Neural cell (in vitro differentiated cells): Measurements from ENCODE around the gene ALDH5A1. TPM values are rescaled to one million over a fixed set of nuclear protein-coding genes. Genes with fewer than 3 reads are reported as not detected.

Experiments
- H2AFZ ChIP-seq: fragments of 200-600, 300-800 bp; sonication (generic), shearing (Covaris generic); 2 replicates; pipeline ENCODE4 v1.6.0; 2014; ENCODE audit warnings: low read depth, mild to moderate bottlenecking, antibody characterized with exemption, low read length, moderate library complexity
- H3F3A ChIP-seq: fragments of 200-600 bp; shearing (Covaris generic); 2 replicates; pipeline ENCODE4 v1.6.1; 2016; ENCODE audit warnings: mild to moderate bottlenecking, moderate library complexity, mixed read lengths, antibody characterized with exemption, low read length; ENCODE audit not compliant: insufficient read depth, poor library complexity, severe bottlenecking
- H3K27ac ChIP-seq: fragments of 200-600, 300-800 bp; sonication (generic), shearing (Covaris generic); 2 replicates; pipeline ENCODE4 v1.5.1; 2014; ENCODE audit warnings: mild to moderate bottlenecking, low read length, moderate library complexity
- H3K27me3 ChIP-seq: fragments of 300-800, 200-600 bp; sonication (generic), shearing (Covaris generic); 2 replicates; pipeline ENCODE4 v1.6.0; 2014; ENCODE audit warnings: mild to moderate bottlenecking, low read depth, low read length, moderate library complexity; ENCODE audit not compliant: insufficient read depth
- H3K36me3 ChIP-seq: fragments of 300-800, 200-600 bp; sonication (generic), shearing (Covaris generic); 2 replicates; pipeline ENCODE4 v1.5.1; 2014; ENCODE audit warnings: mild to moderate bottlenecking, antibody characterized with exemption, low read length, moderate library complexity; ENCODE audit not compliant: insufficient read depth
- H3K4me2 ChIP-seq: fragments of 300-800, 200-600 bp; sonication (generic), shearing (Covaris generic); 2 replicates; pipeline ENCODE4 v1.6.0; 2014; ENCODE audit warnings: mild to moderate bottlenecking, low read length
- H3K4me3 ChIP-seq: fragments of 300-800, 200-600 bp; sonication (generic), shearing (Covaris generic); 2 replicates; pipeline ENCODE4 v1.5.1; 2014; ENCODE audit warnings: mild to moderate bottlenecking, low read length, moderate library complexity
- H3K79me2 ChIP-seq: fragments of 200-600 bp; shearing (Covaris generic); replicated peaks from 2 replicates; pipeline ENCODE4 v1.6.0; 2014; ENCODE audit warnings: mild to moderate bottlenecking, low read length, moderate library complexity; ENCODE audit not compliant: insufficient read depth
- H3K9ac ChIP-seq: fragments of 300-800, 200-600 bp; sonication (generic), shearing (Covaris generic); 2 replicates; pipeline ENCODE4 v1.6.1; 2016; ENCODE audit warnings: mild to moderate bottlenecking, low read length, mixed read lengths
- H3K9me2 ChIP-seq: fragments of 200-600 bp; shearing (Covaris generic); 2 replicates; pipeline ENCODE4 v1.6.1; 2016; ENCODE audit warnings: mild to moderate bottlenecking, low read length, mixed read lengths; ENCODE audit not compliant: insufficient read depth
- H3K9me3 ChIP-seq: fragments of 200-600, 300-800 bp; sonication (generic), shearing (Covaris generic); 2 replicates; pipeline ENCODE4 v1.6.1; 2016; ENCODE audit warnings: mild to moderate bottlenecking, mixed run types, low read length, moderate library complexity, mixed read lengths
- H4K20me1 ChIP-seq: fragments of 200-600 bp; shearing (Covaris generic); 2 replicates; pipeline ENCODE4 v1.6.1; 2016; ENCODE audit warnings: mild to moderate bottlenecking, mixed run types; ENCODE audit not compliant: insufficient read depth
- EP300 ChIP-seq: fragments of 450-650 bp; conservative IDR thresholded peaks from 2 replicates; pipeline ENCODE4 v1.6.1; 2014; ENCODE audit warnings: antibody characterized with exemption, mild to moderate bottlenecking, moderate library complexity; ENCODE audit not compliant: poor library complexity, severe bottlenecking
- EZH2 ChIP-seq: fragments of 200-600, 300-800 bp; shearing (Covaris generic), sonication (generic); IDR thresholded peaks from 2 replicates; pipeline ENCODE4 v1.6.1; 2014; ENCODE audit warnings: antibody characterized with exemption, low read length, borderline replicate concordance, mild to moderate bottlenecking; ENCODE audit not compliant: insufficient read depth, poor library complexity, severe bottlenecking
- MXI1 ChIP-seq: fragments of 450-650 bp; conservative IDR thresholded peaks from 2 replicates; pipeline ENCODE4 v1.6.1; 2014; ENCODE audit warnings: antibody characterized with exemption, mild to moderate bottlenecking; ENCODE audit not compliant: poor library complexity, severe bottlenecking
- POLR2AphosphoS5 ChIP-seq: IDR thresholded peaks from 2 replicates; pipeline ENCODE4 v1.6.1; 2012
- RAD21 ChIP-seq: fragments of 450-650 bp; conservative IDR thresholded peaks from 2 replicates; pipeline ENCODE4 v1.6.1; 2014; ENCODE audit warnings: antibody characterized with exemption, mild to moderate bottlenecking, moderate library complexity
- SMC3 ChIP-seq: fragments of 450-650 bp; conservative IDR thresholded peaks from 2 replicates; pipeline ENCODE4 v1.6.1; 2014; ENCODE audit warnings: antibody characterized with exemption, mild to moderate bottlenecking, moderate library complexity; ENCODE audit not compliant: poor library complexity
- TAF1 ChIP-seq: IDR thresholded peaks from 2 replicates; pipeline ENCODE4 v1.6.1; 2012; ENCODE audit warnings: low read depth
- polyA plus RNA-seq: library from polyadenylated mRNA; depleted of rRNA; stranded (reverse); fragments of >200 nt; gene quantifications from 2 replicates; pipeline ENCODE4 v1.2.3, GENCODE V29; 2014
- TF ChIP-seq, protein P1 (sequence below): IDR thresholded peaks from 2 replicates; pipeline ENCODE4 v1.6.1; 2012; ENCODE audit warnings: borderline replicate concordance
- TF ChIP-seq, protein P2 (sequence below): fragments of 450-650 bp; IDR thresholded peaks from 2 replicates; pipeline ENCODE4 v1.5.1; 2014; ENCODE audit warnings: antibody characterized with exemption, mild to moderate bottlenecking, moderate library complexity; ENCODE audit not compliant: poor library complexity, severe bottlenecking

The ALDH5A1 gene
- polyA plus RNA-seq, 1 donor from 2014 or later, result 36.3 TPM

DNA sequence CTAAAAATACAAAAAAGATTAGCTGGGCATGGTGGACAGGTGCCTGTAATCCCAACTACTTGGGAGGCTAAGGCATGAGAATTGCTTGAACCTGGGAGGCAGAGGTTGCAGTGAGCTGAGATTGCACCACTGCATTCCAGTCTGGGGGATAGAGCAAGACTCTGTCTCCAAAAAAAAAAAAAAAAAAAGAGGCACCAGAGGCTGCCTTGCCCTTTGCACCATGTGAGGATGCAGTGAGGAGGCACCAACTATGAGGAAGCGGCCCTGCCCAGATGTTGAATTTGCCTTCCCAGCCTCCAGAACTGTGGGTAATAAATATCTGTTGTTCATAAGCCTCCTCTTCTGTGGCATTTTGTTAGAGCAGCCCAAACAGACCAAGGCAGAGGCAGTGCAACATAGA, 54.4 kb downstream of the ALDH5A1 start:
- H3K4me2 ChIP-seq, result no peak overlapping the region
- no peaks in the 10 kb centered on the region for H4K20me1 ChIP-seq
- no peaks in the 10 kb centered on the region for H3K27me3 ChIP-seq
- H3K79me2 ChIP-seq, result no peaks in the 10 kb centered on the region
- TF ChIP-seq MXI1, result no peak
- TF ChIP-seq RAD21, result no peak
- TF ChIP-seq TAF1, result no peak
- TF ChIP-seq, protein P1, sequence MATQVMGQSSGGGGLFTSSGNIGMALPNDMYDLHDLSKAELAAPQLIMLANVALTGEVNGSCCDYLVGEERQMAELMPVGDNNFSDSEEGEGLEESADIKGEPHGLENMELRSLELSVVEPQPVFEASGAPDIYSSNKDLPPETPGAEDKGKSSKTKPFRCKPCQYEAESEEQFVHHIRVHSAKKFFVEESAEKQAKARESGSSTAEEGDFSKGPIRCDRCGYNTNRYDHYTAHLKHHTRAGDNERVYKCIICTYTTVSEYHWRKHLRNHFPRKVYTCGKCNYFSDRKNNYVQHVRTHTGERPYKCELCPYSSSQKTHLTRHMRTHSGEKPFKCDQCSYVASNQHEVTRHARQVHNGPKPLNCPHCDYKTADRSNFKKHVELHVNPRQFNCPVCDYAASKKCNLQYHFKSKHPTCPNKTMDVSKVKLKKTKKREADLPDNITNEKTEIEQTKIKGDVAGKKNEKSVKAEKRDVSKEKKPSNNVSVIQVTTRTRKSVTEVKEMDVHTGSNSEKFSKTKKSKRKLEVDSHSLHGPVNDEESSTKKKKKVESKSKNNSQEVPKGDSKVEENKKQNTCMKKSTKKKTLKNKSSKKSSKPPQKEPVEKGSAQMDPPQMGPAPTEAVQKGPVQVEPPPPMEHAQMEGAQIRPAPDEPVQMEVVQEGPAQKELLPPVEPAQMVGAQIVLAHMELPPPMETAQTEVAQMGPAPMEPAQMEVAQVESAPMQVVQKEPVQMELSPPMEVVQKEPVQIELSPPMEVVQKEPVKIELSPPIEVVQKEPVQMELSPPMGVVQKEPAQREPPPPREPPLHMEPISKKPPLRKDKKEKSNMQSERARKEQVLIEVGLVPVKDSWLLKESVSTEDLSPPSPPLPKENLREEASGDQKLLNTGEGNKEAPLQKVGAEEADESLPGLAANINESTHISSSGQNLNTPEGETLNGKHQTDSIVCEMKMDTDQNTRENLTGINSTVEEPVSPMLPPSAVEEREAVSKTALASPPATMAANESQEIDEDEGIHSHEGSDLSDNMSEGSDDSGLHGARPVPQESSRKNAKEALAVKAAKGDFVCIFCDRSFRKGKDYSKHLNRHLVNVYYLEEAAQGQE, result no peak
- TF ChIP-seq, protein P2, sequence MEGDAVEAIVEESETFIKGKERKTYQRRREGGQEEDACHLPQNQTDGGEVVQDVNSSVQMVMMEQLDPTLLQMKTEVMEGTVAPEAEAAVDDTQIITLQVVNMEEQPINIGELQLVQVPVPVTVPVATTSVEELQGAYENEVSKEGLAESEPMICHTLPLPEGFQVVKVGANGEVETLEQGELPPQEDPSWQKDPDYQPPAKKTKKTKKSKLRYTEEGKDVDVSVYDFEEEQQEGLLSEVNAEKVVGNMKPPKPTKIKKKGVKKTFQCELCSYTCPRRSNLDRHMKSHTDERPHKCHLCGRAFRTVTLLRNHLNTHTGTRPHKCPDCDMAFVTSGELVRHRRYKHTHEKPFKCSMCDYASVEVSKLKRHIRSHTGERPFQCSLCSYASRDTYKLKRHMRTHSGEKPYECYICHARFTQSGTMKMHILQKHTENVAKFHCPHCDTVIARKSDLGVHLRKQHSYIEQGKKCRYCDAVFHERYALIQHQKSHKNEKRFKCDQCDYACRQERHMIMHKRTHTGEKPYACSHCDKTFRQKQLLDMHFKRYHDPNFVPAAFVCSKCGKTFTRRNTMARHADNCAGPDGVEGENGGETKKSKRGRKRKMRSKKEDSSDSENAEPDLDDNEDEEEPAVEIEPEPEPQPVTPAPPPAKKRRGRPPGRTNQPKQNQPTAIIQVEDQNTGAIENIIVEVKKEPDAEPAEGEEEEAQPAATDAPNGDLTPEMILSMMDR, result no peak
- no peak for TF ChIP-seq EP300
- no peak for TF ChIP-seq POLR2AphosphoS5
- no peak overlapping the region for H2AFZ ChIP-seq
- H3K9me2 ChIP-seq, result no peaks in the 10 kb centered on the region
- no peaks in the 10 kb centered on the region for H3K9me3 ChIP-seq
- no peak overlapping the region for H3K4me3 ChIP-seq
- no peaks in the 10 kb centered on the region for H3K36me3 ChIP-seq
- H3K9ac ChIP-seq, result no peak overlapping the region
- no peaks in the 10 kb centered on the region for H3F3A ChIP-seq
- H3K27ac ChIP-seq, result no peak overlapping the region

DNA sequence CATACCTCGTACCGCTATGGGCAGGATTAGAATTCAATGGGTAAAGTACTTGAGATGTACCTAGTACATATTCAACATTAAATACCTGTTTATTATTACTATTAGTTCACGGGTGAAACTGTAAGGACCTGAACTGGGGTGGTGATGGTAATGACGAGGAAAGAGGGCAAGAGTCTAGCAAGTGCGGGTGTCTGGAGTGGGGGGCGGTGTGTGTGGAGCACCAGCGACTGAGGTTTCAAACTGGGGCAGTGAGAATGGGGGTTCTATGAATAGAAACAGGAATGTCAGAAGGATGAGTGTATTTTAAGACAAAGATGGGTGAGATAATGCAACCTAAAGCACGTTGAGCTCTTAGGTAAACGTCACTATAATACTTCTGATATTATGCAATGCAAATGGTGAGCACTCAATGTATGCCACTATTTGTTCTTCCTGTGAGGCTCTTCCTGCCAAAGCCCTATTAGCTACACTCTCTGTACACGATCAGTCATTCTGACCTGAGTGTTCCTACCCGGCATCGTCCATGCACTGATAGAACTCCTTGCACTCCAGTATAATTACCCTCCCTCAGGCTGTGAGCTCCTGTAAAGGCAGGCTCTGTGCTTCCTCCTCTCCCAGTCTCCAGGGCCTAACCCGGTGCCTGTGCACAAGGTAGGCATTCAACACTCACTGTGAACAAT, 55.0 kb downstream of the ALDH5A1 start:
- TF ChIP-seq EZH2, result no peak
- TF ChIP-seq, protein P1, result no peak
- TF ChIP-seq RAD21, result no peak
- no peak for TF ChIP-seq MXI1
- TF ChIP-seq, protein P2, result no peak
- TF ChIP-seq TAF1, result no peak
- TF ChIP-seq SMC3, result no peak
- TF ChIP-seq EP300, result no peak
- no peak for TF ChIP-seq POLR2AphosphoS5
- Histone ChIP-seq H3K27me3 (no peaks in the 10 kb centered on the region), H3K4me2 (no peak overlapping the region), H3K27ac (no peak overlapping the region), H3K79me2 (no peaks in the 10 kb centered on the region), H3F3A (no peaks in the 10 kb centered on the region), H3K9ac (no peak overlapping the region), H2AFZ (no peak overlapping the region), H3K9me3 (no peaks in the 10 kb centered on the region), H3K36me3 (no peaks in the 10 kb centered on the region), H4K20me1 (no peaks in the 10 kb centered on the region), H3K9me2 (no peaks in the 10 kb centered on the region), H3K4me3 (no peak overlapping the region)
